GM13976 (cell line): ENCODE measurements around the gene PLXNA2.

Experiments
- DNase-seq: peaks from one replicate; pipeline ENCODE4 v3.0.0; 2012; ENCODE audit warnings: low spot score
- CTCF ChIP-seq: IDR thresholded peaks from 2 replicates; pipeline ENCODE4 v1.5.1; 2012; ENCODE audit warnings: borderline replicate concordance, mild to moderate bottlenecking; ENCODE audit not compliant: insufficient read depth; ENCODE audit errors: extremely low read depth, missing control alignments, control extremely low read depth
- in situ Hi-C: fragments of 300-500 bp; cut with MboI; formaldehyde crosslinking; loops from one replicate; pipeline ENCODE4 v1.12.0; 2022; ENCODE audit warnings: low sequenced_read_pairs, mixed read lengths, inconsistent platforms; ENCODE audit not compliant: unreplicated experiment

PLXNA2 gene

GRCh38 chr1:208129487-208129886 is 114.7 kb downstream of the PLXNA2 start:
- no peak for DNase-seq
- no peak for TF ChIP-seq CTCF
- in situ Hi-C loops: no loop called here

- no peak for TF ChIP-seq CTCF
- no peak for DNase-seq
- in situ Hi-C loops: no loop called here
These were observed 115.1 kb downstream of the PLXNA2 start for GRCh38 chr1:208129060-208129459.

GRCh38 chr1:208127792-208128529 is 116.2 kb downstream of the PLXNA2 start:
- no peak for DNase-seq
- no peak for TF ChIP-seq CTCF

GRCh38 chr1:208127284-208127683 is 116.9 kb downstream of the PLXNA2 start:
- in situ Hi-C loops: no loop called here
- TF ChIP-seq CTCF: no peak
- no peak for DNase-seq

More at GRCh38 chr1:208127792-208128529, 116.2 kb downstream of the PLXNA2 start:
- in situ Hi-C loops: no loop called here

GRCh38 chr1:208126108-208126507 is 118.1 kb downstream of the PLXNA2 start:
- DNase-seq: no peak
- TF ChIP-seq CTCF: no peak
- in situ Hi-C loops: no loop called here

GRCh38 chr1:208122612-208123358 is 121.4 kb downstream of the PLXNA2 start:
- TF ChIP-seq CTCF: no peak
- no peak for DNase-seq
- in situ Hi-C loops: no loop called here
